Omental fat pad (tissue), 4 donors: ENCODE measurements around the gene POLR3E. TPM values are rescaled to one million over a fixed set of nuclear protein-coding genes. Genes with fewer than 3 reads are reported as not detected.

Source experiments
- ATAC-seq: fragments of 150-250 bp; one replicate; pipeline ENCODE4 v1.9.1; 2016; ENCODE audit warnings: mild to moderate bottlenecking, moderate library complexity; ENCODE audit not compliant: low FRiP score
- DNase-seq: peaks from one replicate; pipeline ENCODE4 v3.0.0-alpha.2; 2019; ENCODE audit warnings: low spot score
- CTCF ChIP-seq, 3 donors: fragments of 450-650 bp; IDR thresholded peaks; one replicate each; pipeline ENCODE4 v1.5.1; 2016 to 2017; ENCODE audit warnings: antibody characterized with exemption in 3 of 3, mild to moderate bottlenecking in 3 of 3, moderate library complexity in 2 of 3
- total RNA-seq, 4 donors: library from RNA; depleted of rRNA; stranded (reverse); fragments of >200 nt; gene quantifications; one replicate each; pipeline ENCODE4 v1.1.0, GENCODE V29; 2016

The POLR3E gene
- total RNA-seq, 4 donors from 2014 or later, result 46.3 to 73.4 (median 54.0) TPM

- no peak for ATAC-seq
- TF ChIP-seq CTCF (IDR thresholded peaks at IDR 0.05), result no peak
- no peak for DNase-seq
Measured at GRCh38 chr16:22262460-22262859, 34.7 kb upstream of the POLR3E start.

GRCh38 chr16:22264786-22265185 lies 32.4 kb upstream of the POLR3E start:
- ATAC-seq (no peak), DNase-seq (no peak)
- no peak for TF ChIP-seq CTCF (IDR thresholded peaks at IDR 0.05)

- DNase-seq, result no peak
- no peak for TF ChIP-seq CTCF (IDR thresholded peaks at IDR 0.05)
- ATAC-seq, result no peak
Measured at GRCh38 chr16:22265351-22265750, 31.9 kb upstream of the POLR3E start.

- DNase-seq, result no peak
- no peak for TF ChIP-seq CTCF (IDR thresholded peaks at IDR 0.05)
- no peak for ATAC-seq
Measured at GRCh38 chr16:22266546-22266945, 30.7 kb upstream of the POLR3E start.

- TF ChIP-seq CTCF (IDR thresholded peaks at IDR 0.05), result no peak
- ATAC-seq (no peak), DNase-seq (no peak)
Measured at GRCh38 chr16:22267764-22268163, 29.4 kb upstream of the POLR3E start.

GRCh38 chr16:22270525-22270924 lies 26.7 kb upstream of the POLR3E start:
- TF ChIP-seq CTCF (IDR thresholded peaks at IDR 0.05), result no peak

GRCh38 chr16:22272870-22273650 lies 24.1 kb upstream of the POLR3E start:
- ATAC-seq, result no peak
- no peak for TF ChIP-seq CTCF (IDR thresholded peaks at IDR 0.05)
- DNase-seq, result no peak

More at GRCh38 chr16:22270525-22270924, 26.7 kb upstream of the POLR3E start:
- DNase-seq (no peak), ATAC-seq (no peak)
